Measurements from ENCODE around the gene ERBB3. TPM values are rescaled to one million over a fixed set of nuclear protein-coding genes. Genes with fewer than 3 reads are reported as not detected.

The ERBB3 gene
- total and polyA plus RNA-seq, 2 of the 4 experiments (the other 2 are of a cell fraction) = 1.4 to 2.2 TPM

DNA sequence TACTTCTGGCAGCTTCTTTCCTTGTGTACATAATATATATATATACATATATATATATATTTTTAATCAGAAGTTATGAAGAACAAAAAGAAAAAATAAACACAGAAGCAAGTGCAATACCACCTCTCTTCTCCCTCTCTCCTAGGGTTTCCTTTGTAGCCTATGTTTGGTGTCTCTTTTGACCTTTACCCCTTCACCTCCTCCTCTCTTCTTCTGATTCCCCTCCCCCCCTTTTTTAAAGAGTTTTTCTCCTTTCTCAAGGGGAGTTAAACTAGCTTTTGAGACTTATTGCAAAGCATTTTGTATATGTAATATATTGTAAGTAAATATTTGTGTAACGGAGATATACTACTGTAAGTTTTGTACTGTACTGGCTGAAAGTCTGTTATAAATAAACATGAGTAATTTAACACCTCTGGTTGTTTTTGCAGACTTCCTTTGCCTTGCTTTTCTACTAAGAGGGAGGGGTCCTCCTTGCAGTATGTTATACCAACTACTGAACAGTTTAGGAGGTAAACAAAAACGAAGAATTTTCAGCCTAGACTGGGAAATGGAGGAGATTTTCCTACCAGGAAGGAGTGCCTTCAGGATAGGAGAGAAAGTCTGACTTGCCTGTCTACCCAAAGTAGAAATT, 41.8 kb upstream of the ERBB3 start:
- Histone ChIP-seq H3K56ac (ENCODE audit: extremely low read depth, insufficient read depth, low read length) (no peak overlapping the region), H3K14ac (replicated peaks; ENCODE audit: low read depth, low read length) (no peak overlapping the region), H2BK15ac (ENCODE audit: low read depth, low read length) (no peak overlapping the region), H2BK120ac (ENCODE audit: low read depth, low read length) (no peak overlapping the region), H2AK5ac (ENCODE audit: low read depth, low read length) (no peak overlapping the region), H3K79me1 (ENCODE audit: low read depth in 1 of 2, low read length in 2 of 2) (peaks cover 0 to 17% of the 10 kb centered on the region in 2 experiments; a peak in 2 of 4 replicates), H4K91ac (ENCODE audit: insufficient read depth, low read depth, low read length) (no peak overlapping the region), H2AFZ (replicated peaks; ENCODE audit: low read length, poor library complexity) (no peak overlapping the region), H3K27me3 (ENCODE audit: control insufficient read depth, insufficient read depth, low read length) (no peaks in the 10 kb centered on the region), H3K4ac (ENCODE audit: low read depth, low read length) (no peak overlapping the region), H4K8ac (ENCODE audit: low read depth in 2 of 2, low read length in 2 of 2) (no peak overlapping the region), H2BK5ac (ENCODE audit: low read depth, low read length, poor library complexity, severe bottlenecking) (no peak overlapping the region), H3K18ac (ENCODE audit: low read depth, low read length) (no peak overlapping the region), H3K4me3 (ENCODE audit: insufficient read depth, low read depth, low read length) (no peak overlapping the region), H3K36me3 (ENCODE audit: control insufficient read depth, insufficient read depth, low read length) (peaks cover 26% of the 10 kb centered on the region), H2BK20ac (ENCODE audit: low read depth, low read length) (no peak overlapping the region), H3K23ac (ENCODE audit: low read depth, low read length) (no peak overlapping the region), H3K4me1 (ENCODE audit: control insufficient read depth, insufficient read depth, low read length) (no peaks in the 10 kb centered on the region), H3K27ac (ENCODE audit: insufficient read depth, low read length) (no peak overlapping the region), H2AK9ac (replicated peaks; ENCODE audit: low read depth, low read length, poor library complexity) (no peak overlapping the region), H4K5ac (ENCODE audit: low read depth, low read length) (no peak overlapping the region), H3K9me3 (ENCODE audit: control insufficient read depth, insufficient read depth, low read length) (no peaks in the 10 kb centered on the region), H3K9me1 (ENCODE audit: insufficient read depth, low read length) (no peaks in the 10 kb centered on the region), H3K9ac (ENCODE audit: low read depth, low read length) (no peak overlapping the region), H3K4me2 (ENCODE audit: low read depth, low read length) (no peak overlapping the region), H4K20me1 (ENCODE audit: insufficient read depth, low read length) (peaks cover 12% of the 10 kb centered on the region)
- intact Hi-C loops (cut with micrococcal nuclease) = no loop called here
- BruUV-seq (replicated peaks) = no TSS peak
- ChIA-PET POLR2A (ENCODE audit: unreplicated experiment) (no interaction called here), CTCF (interaction anchor here (0.7 to 2.4 kb wide), 2 partner anchors 9 to 24 kb away, joined by 3 to 8 read pairs; no protein-coding TSS in a partner anchor)
- in situ Hi-C loops (cut with MboI; ENCODE audit: low sequenced_read_pairs) = loop anchor here (5.0 kb wide), 1 partner anchor 41 kb away; the partner anchor contains the start of gene SUOX
- no CpG with 5 or more reads among the region's 2 CpGs for WGBS, 2 experiments (ENCODE audit: extremely low coverage in 2 of 2, insufficient read length in 1 of 2)
- TF ChIP-seq ELK1 (IDR thresholded peaks at IDR 0.05; ENCODE audit: borderline replicate concordance, low read depth, low read length) = no peak
- DNase-seq (no peak), ATAC-seq (ENCODE audit: low read depth) (no peak)
- dilution Hi-C loops (cut with HindIII; ENCODE audit: low sequenced_read_pairs, unreplicated experiment) = no loop called here

Data from IMR-90 (cell line).